ENCODE measurements around the gene PTGES3L.

DNA sequence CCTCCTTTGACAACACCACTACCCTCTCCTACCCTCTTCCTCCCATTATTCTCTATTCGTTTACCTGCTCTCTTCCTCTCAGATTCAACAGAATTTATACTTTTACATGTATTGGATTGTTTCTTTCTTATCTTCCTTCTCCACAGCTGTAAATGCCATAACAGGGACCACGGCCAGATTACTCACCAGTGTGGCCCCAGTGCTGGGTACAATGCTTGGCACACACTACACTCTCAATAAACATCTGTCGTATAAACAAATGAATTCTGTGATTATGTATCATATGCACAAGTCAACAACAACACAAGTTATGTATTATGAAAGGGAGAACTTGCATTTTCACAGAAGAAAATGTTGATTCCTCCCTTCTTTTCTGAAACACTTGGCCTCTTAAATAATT, 35.7 kb downstream of the PTGES3L start:
- TF ChIP-seq, protein P1, sequence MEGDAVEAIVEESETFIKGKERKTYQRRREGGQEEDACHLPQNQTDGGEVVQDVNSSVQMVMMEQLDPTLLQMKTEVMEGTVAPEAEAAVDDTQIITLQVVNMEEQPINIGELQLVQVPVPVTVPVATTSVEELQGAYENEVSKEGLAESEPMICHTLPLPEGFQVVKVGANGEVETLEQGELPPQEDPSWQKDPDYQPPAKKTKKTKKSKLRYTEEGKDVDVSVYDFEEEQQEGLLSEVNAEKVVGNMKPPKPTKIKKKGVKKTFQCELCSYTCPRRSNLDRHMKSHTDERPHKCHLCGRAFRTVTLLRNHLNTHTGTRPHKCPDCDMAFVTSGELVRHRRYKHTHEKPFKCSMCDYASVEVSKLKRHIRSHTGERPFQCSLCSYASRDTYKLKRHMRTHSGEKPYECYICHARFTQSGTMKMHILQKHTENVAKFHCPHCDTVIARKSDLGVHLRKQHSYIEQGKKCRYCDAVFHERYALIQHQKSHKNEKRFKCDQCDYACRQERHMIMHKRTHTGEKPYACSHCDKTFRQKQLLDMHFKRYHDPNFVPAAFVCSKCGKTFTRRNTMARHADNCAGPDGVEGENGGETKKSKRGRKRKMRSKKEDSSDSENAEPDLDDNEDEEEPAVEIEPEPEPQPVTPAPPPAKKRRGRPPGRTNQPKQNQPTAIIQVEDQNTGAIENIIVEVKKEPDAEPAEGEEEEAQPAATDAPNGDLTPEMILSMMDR (IDR thresholded peaks at IDR 0.05 in 2 of 3, conservative IDR thresholded peaks at IDR 0.05 in 1 of 3; ENCODE audit: borderline replicate concordance in 1 of 3, insufficient read depth in 1 of 3, low read depth in 2 of 3, low read length in 2 of 3) = no peak
- TF ChIP-seq POLR2A (IDR thresholded peaks at IDR 0.05; ENCODE audit: borderline replicate concordance, extremely low read depth, insufficient read depth, insufficient read length) (no peak), SIN3A (IDR thresholded peaks at IDR 0.05; ENCODE audit: low read depth) (no peak), ZNF274 (IDR thresholded peaks at IDR 0.05; ENCODE audit: low read depth, low read length) (no peak)
- TF ChIP-seq, protein P2, sequence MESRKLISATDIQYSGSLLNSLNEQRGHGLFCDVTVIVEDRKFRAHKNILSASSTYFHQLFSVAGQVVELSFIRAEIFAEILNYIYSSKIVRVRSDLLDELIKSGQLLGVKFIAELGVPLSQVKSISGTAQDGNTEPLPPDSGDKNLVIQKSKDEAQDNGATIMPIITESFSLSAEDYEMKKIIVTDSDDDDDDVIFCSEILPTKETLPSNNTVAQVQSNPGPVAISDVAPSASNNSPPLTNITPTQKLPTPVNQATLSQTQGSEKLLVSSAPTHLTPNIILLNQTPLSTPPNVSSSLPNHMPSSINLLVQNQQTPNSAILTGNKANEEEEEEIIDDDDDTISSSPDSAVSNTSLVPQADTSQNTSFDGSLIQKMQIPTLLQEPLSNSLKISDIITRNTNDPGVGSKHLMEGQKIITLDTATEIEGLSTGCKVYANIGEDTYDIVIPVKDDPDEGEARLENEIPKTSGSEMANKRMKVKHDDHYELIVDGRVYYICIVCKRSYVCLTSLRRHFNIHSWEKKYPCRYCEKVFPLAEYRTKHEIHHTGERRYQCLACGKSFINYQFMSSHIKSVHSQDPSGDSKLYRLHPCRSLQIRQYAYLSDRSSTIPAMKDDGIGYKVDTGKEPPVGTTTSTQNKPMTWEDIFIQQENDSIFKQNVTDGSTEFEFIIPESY (IDR thresholded peaks at IDR 0.05; ENCODE audit: extremely low read depth, insufficient replicate concordance, low read length) = no peak

All from HCT116 (cell line).